Loucy (cell line): ENCODE measurements around the gene PTPRN2.

Experiments used
- H2AFZ ChIP-seq: fragments of 200-600 bp; sonication (generic); 2 replicates; pipeline ENCODE4 v1.6.0; 2016; ENCODE audit warnings: antibody characterized with exemption, mild to moderate bottlenecking, low read length, moderate library complexity
- H3F3A ChIP-seq: fragments of 200-600 bp; 2 replicates; pipeline ENCODE4 v1.6.0; 2016; ENCODE audit warnings: antibody characterized with exemption, low read depth, mild to moderate bottlenecking
- H3K27me3 ChIP-seq: fragments of 200-600 bp; sonication (generic); 2 replicates; pipeline ENCODE4 v1.6.1; 2014; ENCODE audit warnings: low read length, mild to moderate bottlenecking; ENCODE audit not compliant: insufficient read depth, poor library complexity, severe bottlenecking
- H3K36me3 ChIP-seq: fragments of 200-600 bp; sonication (generic); 2 replicates; pipeline ENCODE4 v1.6.1; 2016; ENCODE audit warnings: low read length; ENCODE audit not compliant: insufficient read depth
- H3K4me1 ChIP-seq: fragments of 200-600 bp; sonication (generic); 2 replicates; pipeline ENCODE4 v1.5.1; 2014; ENCODE audit warnings: low read length, mild to moderate bottlenecking; ENCODE audit not compliant: insufficient read depth, poor library complexity, severe bottlenecking
- H3K4me2 ChIP-seq: fragments of 200-600 bp; sonication (generic); 2 replicates; pipeline ENCODE4 v1.6.0; 2014; ENCODE audit warnings: antibody characterized with exemption, low read length, low read depth, mild to moderate bottlenecking; ENCODE audit not compliant: poor library complexity, severe bottlenecking
- H3K4me3 ChIP-seq: fragments of 200-600 bp; sonication (generic); 2 replicates; pipeline ENCODE4 v1.5.1; 2014; ENCODE audit warnings: low read length, mild to moderate bottlenecking, mixed read lengths; ENCODE audit not compliant: poor library complexity, severe bottlenecking
- H3K79me2 ChIP-seq: fragments of 200-600 bp; sonication (generic); 2 replicates; pipeline ENCODE4 v1.6.1; 2014; ENCODE audit warnings: low read length; ENCODE audit not compliant: insufficient read depth
- H3K9ac ChIP-seq: fragments of 200-600 bp; sonication (generic); 2 replicates; pipeline ENCODE4 v1.6.0; 2014; ENCODE audit warnings: mild to moderate bottlenecking, low read depth, low read length, moderate library complexity; ENCODE audit not compliant: poor library complexity, severe bottlenecking
- H3K9me2 ChIP-seq: fragments of 200-600 bp; sonication (generic); replicated peaks from 2 replicates; pipeline ENCODE4 v1.6.1; 2016; ENCODE audit warnings: low read depth, low read length, mixed read lengths
- H3K9me3 ChIP-seq: fragments of 200-600 bp; sonication (generic); 2 replicates; pipeline ENCODE4 v1.6.1; 2014; ENCODE audit warnings: mild to moderate bottlenecking, antibody characterized with exemption, low read length, low read depth; ENCODE audit not compliant: insufficient read depth
- H4K20me1 ChIP-seq: fragments of 200-600 bp; sonication (generic); 2 replicates; pipeline ENCODE4 v1.6.0; 2014; ENCODE audit warnings: antibody characterized with exemption, low read length, mild to moderate bottlenecking; ENCODE audit not compliant: insufficient read depth, poor library complexity, severe bottlenecking
- CTCF ChIP-seq: fragments of 200-600 bp; sonication (generic); conservative IDR thresholded peaks from 2 replicates; pipeline ENCODE4 v1.5.1; 2014; ENCODE audit warnings: mild to moderate bottlenecking, antibody characterized with exemption, low read length
- EZH2phosphoT487 ChIP-seq: fragments of 200-600 bp; IDR thresholded peaks from 2 replicates; pipeline ENCODE4 v1.6.1; 2018; ENCODE audit warnings: antibody characterized with exemption, mild to moderate bottlenecking, moderate library complexity, borderline replicate concordance

PTPRN2 gene

GRCh38 chr7:157973971-157974677 lies 613.5 kb downstream of the PTPRN2 start:
- H3K36me3 ChIP-seq: no peaks in the 10 kb centered on the region
- H3K9me3 ChIP-seq: peaks cover 10% of the 10 kb centered on the region; the same call in 1 of the 2 replicates
- no peaks in the 10 kb centered on the region for H3K9me2 ChIP-seq
- TF ChIP-seq CTCF (no peak), EZH2phosphoT487 (no peak)
- no peak overlapping the region for H3K4me2 ChIP-seq
- no peaks in the 10 kb centered on the region for H3K27me3 ChIP-seq
- H3K9ac ChIP-seq: no peak overlapping the region
- H3K4me1 ChIP-seq: no peaks in the 10 kb centered on the region
- H2AFZ ChIP-seq: no peak overlapping the region
- H4K20me1 ChIP-seq: no peaks in the 10 kb centered on the region
- no peaks in the 10 kb centered on the region for H3F3A ChIP-seq
- no peak overlapping the region for H3K4me3 ChIP-seq
- H3K79me2 ChIP-seq: no peaks in the 10 kb centered on the region

DNA sequence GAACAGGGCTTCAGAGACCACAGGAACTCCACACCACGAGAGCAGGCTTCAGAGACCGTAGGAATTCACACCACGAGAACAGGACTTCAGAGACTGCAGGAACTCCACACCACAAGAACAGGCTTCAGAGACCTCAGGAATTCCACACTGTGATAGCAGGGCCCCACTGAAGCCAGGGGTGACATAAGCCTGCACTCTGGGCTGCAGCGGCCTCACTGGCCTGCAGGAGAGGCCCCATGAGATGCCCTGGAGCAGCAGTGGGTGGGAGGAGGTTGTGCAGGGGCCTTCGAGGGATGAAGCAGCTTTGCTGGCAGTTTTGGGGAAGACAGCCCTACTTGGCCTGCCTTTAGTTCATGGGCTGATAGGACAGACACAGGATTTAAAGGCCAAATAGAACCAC lies 614.7 kb downstream of the PTPRN2 start:
- Histone ChIP-seq H3K79me2 (no peaks in the 10 kb centered on the region), H3K9me3 (peaks cover 10% of the 10 kb centered on the region; the same call in 1 of the 2 replicates)
- TF ChIP-seq EZH2phosphoT487 (no peak), CTCF (no peak)

GRCh38 chr7:157971501-157971900 lies 616.1 kb downstream of the PTPRN2 start:
- Histone ChIP-seq H4K20me1 (no peaks in the 10 kb centered on the region), H3K4me1 (no peaks in the 10 kb centered on the region), H3K4me2 (no peak overlapping the region), H2AFZ (no peak overlapping the region), H3K79me2 (no peaks in the 10 kb centered on the region), H3K9me2 (no peaks in the 10 kb centered on the region), H3K36me3 (no peaks in the 10 kb centered on the region), H3K4me3 (no peak overlapping the region), H3K27me3 (no peaks in the 10 kb centered on the region), H3K9me3 (peaks cover 15% of the 10 kb centered on the region; the same call in 1 of the 2 replicates), H3F3A (no peaks in the 10 kb centered on the region), H3K9ac (no peak overlapping the region)
- TF ChIP-seq CTCF (no peak), EZH2phosphoT487 (no peak)

More for the DNA sequence above, 614.7 kb downstream of the PTPRN2 start:
- Histone ChIP-seq H2AFZ (no peak overlapping the region), H3K4me1 (no peaks in the 10 kb centered on the region), H3K9ac (no peak overlapping the region), H3F3A (no peaks in the 10 kb centered on the region), H4K20me1 (no peaks in the 10 kb centered on the region), H3K36me3 (no peaks in the 10 kb centered on the region), H3K27me3 (no peaks in the 10 kb centered on the region), H3K9me2 (no peaks in the 10 kb centered on the region), H3K4me3 (no peak overlapping the region), H3K4me2 (no peak overlapping the region)
